PC-9 (cell line): ENCODE results near the gene CREB1.

Experiments
- CTCF ChIP-seq: fragments of 200-600 bp; sonication (generic); conservative IDR thresholded peaks from 2 replicates; pipeline ENCODE4 v1.6.1; 2017; ENCODE audit warnings: mixed run types, antibody characterized with exemption, mild to moderate bottlenecking, moderate library complexity
- EZH2 ChIP-seq: fragments of 200-600 bp; sonication (generic); IDR thresholded peaks from 2 replicates; pipeline ENCODE4 v1.8.0; 2017; ENCODE audit warnings: antibody characterized with exemption, low read depth

- TF ChIP-seq CTCF (no peak), EZH2 (no peak)
Observed at GRCh38 chr2:207540431-207540830, 10.7 kb downstream of the CREB1 start.
